Measurements from ENCODE around the gene NBEA. TPM values are rescaled to one million over a fixed set of nuclear protein-coding genes. Genes with fewer than 3 reads are reported as not detected.
"Not testable (repeated sequence)": the region's sequence is repeated elsewhere in the genome, so short reads cannot be mapped to it uniquely, and the experiment has no call there.

NBEA gene
- total RNA-seq, 4 donors from 2014 or later, result 0.34 to 10.3 (median 2.4) TPM

DNA sequence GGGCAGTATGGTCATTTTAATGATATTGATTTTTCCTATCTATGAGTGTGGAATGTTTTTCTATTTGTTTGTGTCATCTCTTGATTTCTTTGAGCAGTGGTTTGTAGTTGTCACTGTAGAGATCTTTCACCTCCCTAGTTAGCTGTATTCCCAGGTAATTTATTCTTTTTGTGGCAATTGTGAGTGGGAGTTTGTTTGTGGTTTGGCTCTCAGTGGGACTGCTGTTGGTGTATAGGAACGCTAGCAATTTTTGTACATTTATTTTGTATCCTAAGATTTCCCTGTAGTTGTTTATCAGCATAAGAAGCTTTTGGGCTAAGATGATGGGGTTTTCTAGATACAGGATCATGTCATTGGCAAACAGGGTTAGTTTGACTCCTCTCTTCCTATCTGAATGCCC, 28.9 kb downstream of the NBEA start:
- WGBS, 2 donors, result 0 to 30% methylated on average over 1 of the region's 1 CpG
- TF ChIP-seq POLR2A (IDR thresholded peaks at IDR 0.05), result no peak
- TF ChIP-seq, protein P1, sequence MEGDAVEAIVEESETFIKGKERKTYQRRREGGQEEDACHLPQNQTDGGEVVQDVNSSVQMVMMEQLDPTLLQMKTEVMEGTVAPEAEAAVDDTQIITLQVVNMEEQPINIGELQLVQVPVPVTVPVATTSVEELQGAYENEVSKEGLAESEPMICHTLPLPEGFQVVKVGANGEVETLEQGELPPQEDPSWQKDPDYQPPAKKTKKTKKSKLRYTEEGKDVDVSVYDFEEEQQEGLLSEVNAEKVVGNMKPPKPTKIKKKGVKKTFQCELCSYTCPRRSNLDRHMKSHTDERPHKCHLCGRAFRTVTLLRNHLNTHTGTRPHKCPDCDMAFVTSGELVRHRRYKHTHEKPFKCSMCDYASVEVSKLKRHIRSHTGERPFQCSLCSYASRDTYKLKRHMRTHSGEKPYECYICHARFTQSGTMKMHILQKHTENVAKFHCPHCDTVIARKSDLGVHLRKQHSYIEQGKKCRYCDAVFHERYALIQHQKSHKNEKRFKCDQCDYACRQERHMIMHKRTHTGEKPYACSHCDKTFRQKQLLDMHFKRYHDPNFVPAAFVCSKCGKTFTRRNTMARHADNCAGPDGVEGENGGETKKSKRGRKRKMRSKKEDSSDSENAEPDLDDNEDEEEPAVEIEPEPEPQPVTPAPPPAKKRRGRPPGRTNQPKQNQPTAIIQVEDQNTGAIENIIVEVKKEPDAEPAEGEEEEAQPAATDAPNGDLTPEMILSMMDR (IDR thresholded peaks at IDR 0.05), result no peak

DNA sequence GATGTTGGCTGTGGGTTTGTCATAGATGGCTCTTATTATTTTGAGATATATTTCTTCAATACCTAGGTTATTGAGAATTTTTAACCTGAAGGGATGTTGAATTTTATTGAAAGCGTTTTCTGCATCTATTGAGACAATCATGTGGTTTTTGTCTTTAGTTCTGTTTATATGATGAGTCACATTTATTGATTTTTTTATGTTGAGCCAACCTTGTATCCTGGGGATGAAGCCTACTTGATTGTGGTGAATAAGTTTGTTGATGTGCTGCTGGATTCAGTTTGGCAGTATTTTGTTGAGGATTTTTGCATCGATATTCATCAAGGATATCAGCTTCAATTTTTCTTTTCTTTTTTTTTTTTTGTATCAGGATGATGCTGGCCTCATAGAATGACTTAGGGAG, 29.4 kb downstream of the NBEA start:
- intact Hi-C loops (cut with DNase I), result no loop called here
- peaks cover 0 to 14% (median 0%) of the 10 kb centered on the region in 3 donors for H3K9me3 ChIP-seq
- no peak for DNase-seq
- no peak overlapping the region for H3K4me3 ChIP-seq
- 75 to 98% methylated on average over 2 of the region's 2 CpGs for WGBS, 2 donors
- TF ChIP-seq, protein P1 (IDR thresholded peaks at IDR 0.05), result no peak
- TF ChIP-seq POLR2A (IDR thresholded peaks at IDR 0.05), result no peak
- H3K36me3 ChIP-seq, result no peaks in the 10 kb centered on the region
- no peak overlapping the region for H3K27ac ChIP-seq
- no peaks in the 10 kb centered on the region for H3K4me1 ChIP-seq
- no peaks in the 10 kb centered on the region for H3K27me3 ChIP-seq

More for the DNA sequence above, 28.9 kb downstream of the NBEA start:
- no peaks in the 10 kb centered on the region for H3K27me3 ChIP-seq
- DNase-seq, result no peak
- intact Hi-C loops (cut with DNase I), result no loop called here
- peaks cover 0 to 14% (median 0%) of the 10 kb centered on the region in 3 donors for H3K9me3 ChIP-seq
- no peaks in the 10 kb centered on the region for H3K4me1 ChIP-seq
- no peak overlapping the region for H3K4me3 ChIP-seq
- no peak overlapping the region for H3K27ac ChIP-seq
- no peaks in the 10 kb centered on the region for H3K36me3 ChIP-seq

DNA sequence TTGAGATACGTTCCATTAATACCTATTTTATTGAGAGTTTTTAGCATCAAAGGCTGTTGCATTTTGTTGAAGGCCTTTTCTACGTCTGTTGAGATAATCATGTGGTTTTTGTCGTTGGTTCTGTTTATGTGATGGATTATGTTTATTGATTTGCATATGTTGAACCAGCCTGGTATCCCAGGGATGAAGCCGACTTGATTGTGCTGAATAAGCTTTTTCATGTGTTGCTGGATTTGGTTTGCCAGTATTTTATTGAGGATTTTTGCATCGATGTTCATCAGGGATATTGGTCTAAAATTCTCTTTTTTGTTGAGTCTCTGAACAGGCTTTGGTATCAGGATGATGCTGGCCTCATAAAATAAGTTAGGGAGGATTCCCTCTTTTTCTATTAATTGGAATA, 43.1 kb downstream of the NBEA start:
- H3K36me3 ChIP-seq; H3K27me3 ChIP-seq; H3K27ac ChIP-seq; intact Hi-C loops (cut with DNase I); DNase-seq; H3K9me3 ChIP-seq; H3K4me3 ChIP-seq; H3K4me1 ChIP-seq: not testable (repeated sequence)
- 74 to 77% methylated on average over 4 to 5 of the region's 5 CpGs for WGBS, 2 donors

DNA sequence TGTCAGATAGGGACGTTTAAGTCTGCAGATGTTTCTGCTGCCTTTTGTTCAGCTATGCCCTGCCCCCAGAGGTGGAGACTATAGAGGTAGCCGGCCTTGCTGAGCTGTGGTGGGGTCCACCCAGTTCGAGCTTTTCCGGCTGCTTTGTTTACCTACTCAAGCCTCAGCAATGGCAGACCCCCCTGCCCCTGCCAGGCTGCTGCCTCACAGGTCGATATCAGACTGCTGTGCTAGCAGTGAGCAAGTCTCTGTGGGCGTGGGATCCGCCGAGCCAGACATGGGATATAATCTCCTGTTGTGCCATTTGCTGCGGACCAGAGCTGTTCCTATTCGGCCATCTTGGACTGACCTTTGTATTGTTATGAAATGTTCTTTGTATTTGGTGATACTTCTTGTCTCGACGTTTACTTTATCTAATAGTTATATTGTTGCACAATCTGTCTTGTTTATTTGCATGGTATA, 46.3 kb downstream of the NBEA start:
- intact Hi-C loops (cut with DNase I), result no loop called here
- DNase-seq, result no peak
- H3K4me3 ChIP-seq, result no peak overlapping the region
- no peaks in the 10 kb centered on the region for H3K36me3 ChIP-seq
- H3K9me3 ChIP-seq, result peaks cover 0 to 10% (median 6%) of the 10 kb centered on the region in 3 donors
- no peaks in the 10 kb centered on the region for H3K27me3 ChIP-seq
- no peaks in the 10 kb centered on the region for H3K4me1 ChIP-seq
- WGBS, 2 donors, result 91 to 96% methylated on average over 6 to 9 of the region's 12 CpGs
- no peak overlapping the region for H3K27ac ChIP-seq
- TF ChIP-seq POLR2A (IDR thresholded peaks at IDR 0.05), result no peak
- TF ChIP-seq, protein P1 (IDR thresholded peaks at IDR 0.05), result no peak

DNA sequence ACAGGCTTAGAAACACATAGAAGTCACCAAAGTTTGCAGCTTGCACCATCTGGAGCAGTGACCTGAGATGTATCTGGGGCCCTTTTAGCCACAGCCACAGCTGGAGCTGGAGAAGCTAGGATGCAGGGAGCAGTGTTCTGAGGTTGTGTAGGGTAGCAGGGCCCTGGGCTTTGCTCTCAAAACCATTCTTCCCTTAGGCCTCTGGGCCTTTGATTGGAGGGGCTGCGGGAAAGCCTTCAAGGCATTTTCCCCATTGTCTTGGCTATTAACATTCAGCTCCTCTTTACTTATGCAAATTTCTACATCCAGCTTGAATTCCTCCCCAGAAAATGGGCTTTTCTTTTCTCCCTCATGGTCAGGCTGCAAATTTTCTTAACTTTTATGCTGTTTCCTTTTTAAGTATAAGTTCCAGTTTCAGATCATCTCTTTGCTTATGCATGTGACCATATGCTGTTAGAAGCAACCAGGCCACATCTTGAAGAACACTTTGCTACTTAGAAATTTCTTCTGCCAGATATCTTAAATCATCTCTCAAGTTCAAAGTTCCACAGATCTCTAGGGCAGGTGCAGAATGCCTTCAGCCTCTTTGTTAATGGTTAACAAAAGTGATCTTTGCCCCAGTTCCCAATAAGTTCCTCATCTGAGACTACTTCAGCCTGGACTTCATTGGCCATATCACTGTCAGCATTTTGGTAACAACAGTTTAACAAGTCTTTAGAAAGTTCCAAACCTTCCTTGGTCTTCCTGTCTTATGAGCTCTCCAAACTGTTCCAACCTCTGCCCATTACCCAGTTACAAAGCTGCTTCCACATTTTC, 48.5 kb downstream of the NBEA start:
- H3K9me3 ChIP-seq, result peaks cover 0 to 10% (median 6%) of the 10 kb centered on the region in 3 donors
- DNase-seq, result no peak
- H3K27ac ChIP-seq, result no peak overlapping the region
- no peaks in the 10 kb centered on the region for H3K4me1 ChIP-seq
- WGBS, 2 donors, result 89% methylated on average over 1 of the region's 1 CpG; no CpG with 5 or more reads in 1 of the 2 donors
- intact Hi-C loops (cut with DNase I), result no loop called here
- TF ChIP-seq, protein P1 (IDR thresholded peaks at IDR 0.05), result no peak
- TF ChIP-seq POLR2A (IDR thresholded peaks at IDR 0.05), result no peak
- no peaks in the 10 kb centered on the region for H3K36me3 ChIP-seq
- no peak overlapping the region for H3K4me3 ChIP-seq
- no peaks in the 10 kb centered on the region for H3K27me3 ChIP-seq
